Myocyte (in vitro differentiated cells): ENCODE measurements around the gene ISCU. TPM values are rescaled to one million over a fixed set of nuclear protein-coding genes. Genes with fewer than 3 reads are reported as not detected.
A peak's percentile ranks its signal among the peaks of the same experiment; 100 is the strongest.
"Not testable (repeated sequence)": the region's sequence is repeated elsewhere in the genome, so short reads cannot be mapped to it uniquely, and the experiment has no call there.

ENCODE experiments used
- DNase-seq: peaks from one replicate; pipeline ENCODE4 v3.0.0-alpha.2; 2012; ENCODE audit warnings: low read depth
- total RNA-seq: library from RNA; depleted of rRNA; stranded (reverse); fragments of >200 nt; gene quantifications from 2 replicates; pipeline ENCODE4 v1.2.3, GENCODE V29; 2014

The ISCU gene
- total RNA-seq, 1 donor from 2014 or later = 129 TPM

DNA sequence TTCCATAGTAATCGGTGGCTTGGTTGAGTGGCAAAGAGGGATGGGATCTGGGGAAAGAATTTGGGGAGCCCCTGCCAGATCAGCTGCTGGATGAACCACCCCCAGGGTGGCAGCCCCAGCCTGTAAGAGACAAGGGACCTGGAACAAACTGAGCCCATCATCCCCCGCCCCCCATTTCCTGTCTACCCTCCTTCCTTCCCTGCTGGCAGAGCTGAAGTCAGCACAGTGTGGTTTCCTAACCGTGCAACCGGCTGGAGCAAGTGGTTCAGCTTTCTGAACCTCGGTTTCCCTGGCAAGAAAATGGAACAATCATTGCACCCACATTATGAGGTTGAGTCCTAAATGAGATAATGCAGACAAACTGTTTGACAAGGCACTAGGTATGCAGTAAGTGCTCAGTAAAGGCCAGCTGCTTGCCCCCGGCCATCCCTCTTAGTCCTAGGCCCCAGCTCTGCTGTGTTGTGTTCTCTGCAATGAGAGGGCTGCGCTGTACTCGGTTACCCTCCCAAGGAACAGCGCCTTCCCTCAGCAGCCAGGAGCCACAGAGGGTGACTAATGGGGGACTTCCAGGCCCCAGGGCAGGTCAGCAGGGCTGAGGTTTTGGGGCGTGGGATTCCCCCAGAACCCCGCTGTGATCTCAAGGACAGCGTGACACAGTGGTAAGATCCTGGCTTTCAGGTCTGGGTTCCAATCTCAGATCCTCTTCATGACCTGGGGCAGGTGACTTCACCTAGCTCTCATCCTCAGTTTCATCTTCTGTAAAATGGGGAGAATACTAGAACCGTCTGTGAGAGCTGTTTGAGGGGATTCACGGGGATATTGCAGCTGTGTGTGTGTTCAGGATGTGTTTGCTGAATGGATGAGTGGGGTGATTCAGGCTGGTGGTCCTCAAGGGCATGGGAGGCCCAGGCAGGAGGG, 54.8 kb downstream of the ISCU start:
- no peak for DNase-seq

DNA sequence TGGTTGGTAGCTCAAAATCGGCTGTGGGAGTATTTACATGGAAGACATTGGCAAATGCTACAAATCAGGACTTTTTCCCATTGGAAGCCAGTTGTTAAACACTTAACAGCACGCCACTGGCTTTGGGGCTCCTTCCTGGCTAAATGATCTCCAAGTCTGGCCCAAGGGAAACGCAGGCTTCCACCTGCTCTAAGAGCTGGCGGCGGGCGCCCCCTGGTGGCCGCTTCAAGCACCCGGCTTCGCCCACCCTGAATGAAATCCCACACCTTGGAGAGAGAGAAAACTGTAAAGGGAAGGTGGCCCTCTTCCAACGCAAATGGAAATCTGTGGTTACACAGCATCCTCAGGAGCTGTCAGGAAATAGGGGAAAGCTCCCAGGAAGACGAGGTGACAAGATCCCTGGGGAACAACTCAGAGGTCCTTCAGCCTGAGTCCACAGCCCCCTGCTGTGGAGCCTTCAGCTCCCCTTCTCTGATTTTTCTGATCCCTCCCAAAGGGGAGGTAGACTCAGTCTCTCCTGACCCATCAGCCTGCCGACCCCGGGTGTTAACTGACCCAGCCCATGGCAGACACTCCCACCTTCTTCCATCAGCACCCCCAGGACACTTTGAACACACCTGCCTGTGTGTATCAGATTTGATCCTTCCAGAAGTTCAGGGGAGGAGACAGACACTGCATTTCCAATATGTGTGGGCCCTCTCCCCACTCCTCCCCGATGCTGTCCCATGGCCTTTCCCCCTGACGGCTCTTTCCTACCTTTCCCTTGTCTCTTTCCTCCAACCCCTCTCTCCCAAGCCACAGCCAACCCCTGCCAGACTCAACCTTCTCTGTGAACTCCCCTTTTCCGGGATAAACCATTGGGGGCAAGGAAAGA, 55.9 kb downstream of the ISCU start:
- DNase-seq = peak; percentile 86

DNA sequence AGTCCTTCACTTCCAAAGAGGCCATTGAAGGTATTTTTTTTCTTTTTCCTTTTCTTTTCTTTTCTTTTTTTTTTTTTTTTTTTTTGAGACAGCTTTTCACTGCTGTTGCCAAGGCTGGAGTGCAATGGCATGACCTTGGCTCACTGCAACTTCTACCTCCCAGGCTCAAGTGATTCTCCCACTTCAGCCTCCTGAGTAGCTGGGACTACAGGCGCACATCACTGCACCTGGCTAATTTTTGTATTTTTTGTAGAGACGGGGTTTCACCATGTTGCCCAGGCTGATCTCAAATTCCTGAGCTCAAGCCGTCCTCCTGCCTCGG, 56.5 kb downstream of the ISCU start:
- not testable (repeated sequence) for DNase-seq

Other genes starting within 250 kb of the ISCU start
- 10.6 and 15.3 TPM in 2 replicates for gene CMKLR1, start 223.3 kb upstream of the ISCU start, total RNA-seq
- gene FICD, start 47.3 kb upstream of the ISCU start, total RNA-seq = 3.9 and 4.7 TPM in 2 replicates
- gene SART3, start 1.4 kb upstream of the ISCU start, total RNA-seq = 39.6 and 43.0 TPM in 2 replicates
- 34.4 and 55.5 TPM in 2 replicates for gene TMEM119, start 35.5 kb downstream of the ISCU start, total RNA-seq
- gene SELPLG, start 71.3 kb downstream of the ISCU start, total RNA-seq = 2.4 and 2.9 TPM in 2 replicates
- 80.3 and 85.3 TPM in 2 replicates for gene CORO1C, start 168.9 kb downstream of the ISCU start, total RNA-seq